Stimulated activated naive CD4-positive, alpha-beta T cell treated with Interleukin-2 at 50 U/mL for 16 hours (primary cell): ENCODE data around the gene TPRN.
A peak's percentile ranks its signal among the peaks of the same experiment; 100 is the strongest.

Experiments
- DNase-seq: peaks from one replicate; lab custom pipeline; 2025; lab: John Stamatoyannopoulos, UW

TPRN gene

GRCh38 chr9:137206602-137207001 is 6.1 kb upstream of the TPRN start:
- DNase-seq: no peak

GRCh38 chr9:137205126-137206069 is 4.9 kb upstream of the TPRN start, which contains the start of the genes NDOR1 and TMEM203:
Gene NDOR1 (plus strand): TSS chr9:137205700. CDS start chr9:137205778, 78 bp downstream.
Gene TMEM203 (minus strand): TSS chr9:137205648. CDS start chr9:137205414, 234 bp downstream.
- DNase-seq: peak; percentile 92

GRCh38 chr9:137204731-137205125 is 4.2 kb upstream of the TPRN start:
- DNase-seq: no peak

- DNase-seq: no peak
Measured at GRCh38 chr9:137202966-137203365, 2.4 kb upstream of the TPRN start.

- DNase-seq: no peak
Measured at GRCh38 chr9:137201205-137201868, 796 bp upstream of the TPRN start.

GRCh38 chr9:137199411-137200121 is 975 bp downstream of the TPRN start:
- no peak for DNase-seq

- DNase-seq: no peak
Measured at GRCh38 chr9:137198902-137199283, 1.6 kb downstream of the TPRN start.

- no peak for DNase-seq
Measured at GRCh38 chr9:137198051-137198901, 2.3 kb downstream of the TPRN start.

GRCh38 chr9:137195525-137196220 is 4.9 kb downstream of the TPRN start:
- no peak for DNase-seq

GRCh38 chr9:137194909-137195308 is 5.6 kb downstream of the TPRN start:
- no peak for DNase-seq

GRCh38 chr9:137194388-137194787 is 6.2 kb downstream of the TPRN start:
- DNase-seq: no peak

GRCh38 chr9:137193771-137194170 is 6.8 kb downstream of the TPRN start:
- DNase-seq: no peak

GRCh38 chr9:137192859-137193258 is 7.7 kb downstream of the TPRN start:
- no peak for DNase-seq

GRCh38 chr9:137192448-137192780 is 8.1 kb downstream of the TPRN start:
- no peak for DNase-seq

- DNase-seq: no peak
Measured at GRCh38 chr9:137191691-137192447, 8.7 kb downstream of the TPRN start.

GRCh38 chr9:137191245-137191644 is 9.3 kb downstream of the TPRN start:
- no peak for DNase-seq

GRCh38 chr9:137190315-137190856 is 10.2 kb downstream of the TPRN start:
- no peak for DNase-seq

GRCh38 chr9:137189297-137190295 is 10.9 kb downstream of the TPRN start:
- no peak for DNase-seq
